Measurements from ENCODE around the gene HEATR1.

HEATR1 gene

DNA sequence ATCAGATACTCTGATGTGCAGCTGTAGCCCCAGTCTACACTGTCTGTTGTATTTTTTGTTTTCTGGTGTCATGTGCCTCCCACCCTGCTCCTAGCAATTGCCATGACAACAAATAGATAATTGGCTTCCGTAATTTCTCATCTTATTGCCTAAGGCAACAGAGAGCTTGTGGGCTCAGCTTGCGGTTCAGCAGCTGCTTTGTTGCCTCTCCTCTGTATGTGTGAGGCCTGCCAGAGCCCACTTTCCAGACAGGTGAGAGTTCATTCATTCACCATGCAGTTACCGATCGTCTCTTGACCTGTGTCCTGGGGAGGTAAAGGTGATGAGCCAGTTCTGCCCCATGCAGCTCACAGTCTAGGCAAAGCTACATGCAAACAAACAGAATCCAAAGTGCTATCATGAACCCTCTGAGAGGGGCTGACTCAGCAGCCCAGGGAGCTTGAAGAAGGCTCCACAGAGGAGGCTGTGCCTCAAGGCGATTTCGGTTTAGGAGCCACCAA lies 68.6 kb downstream of the HEATR1 start:
- no peaks in the 10 kb centered on the region for H3K27me3 ChIP-seq (ENCODE audit: insufficient read depth, low read length, poor library complexity)
- no peak overlapping the region for H3K18ac ChIP-seq (ENCODE audit: low read length)
- H3K4me2 ChIP-seq (ENCODE audit: low read length) = no peak overlapping the region
- WGBS (ENCODE audit: extremely low coverage, insufficient coverage, low lambda C conversion rate) = no CpG with 5 or more reads among the region's 6 CpGs
- H3K4ac ChIP-seq (ENCODE audit: low read depth, low read length) = no peak overlapping the region
- no peak overlapping the region for H3K23ac ChIP-seq (ENCODE audit: low read length)
- no peak overlapping the region for H3K9ac ChIP-seq (ENCODE audit: low read length)
- peak; percentile 27 for DNase-seq
- H3K79me2 ChIP-seq (ENCODE audit: control insufficient read depth, insufficient read depth, low read length) = no peaks in the 10 kb centered on the region
- no peak overlapping the region for H4K5ac ChIP-seq (ENCODE audit: low read length)
- no peak overlapping the region for H2BK15ac ChIP-seq (replicated peaks; ENCODE audit: low read depth)
- H3K56ac ChIP-seq (ENCODE audit: low read length) = no peak overlapping the region
- H4K8ac ChIP-seq (ENCODE audit: low read depth, low read length) = no peak overlapping the region
- no peaks in the 10 kb centered on the region for H3K4me1 ChIP-seq (ENCODE audit: control insufficient read depth, low read depth, low read length)
- H3K79me1 ChIP-seq (ENCODE audit: low read length) = no peaks in the 10 kb centered on the region
- no peak overlapping the region for H2BK120ac ChIP-seq (ENCODE audit: low read depth, low read length)
- no peak overlapping the region for H2BK5ac ChIP-seq (ENCODE audit: low read length)
- H3K4me3 ChIP-seq (ENCODE audit: low read length) = no peak overlapping the region
- no peak overlapping the region for H2AK5ac ChIP-seq (ENCODE audit: low read length)
- H3K36me3 ChIP-seq (ENCODE audit: control insufficient read depth, insufficient read depth, low read length) = no peaks in the 10 kb centered on the region
- H3K27ac ChIP-seq (ENCODE audit: low read depth, low read length) = no peak overlapping the region

DNA sequence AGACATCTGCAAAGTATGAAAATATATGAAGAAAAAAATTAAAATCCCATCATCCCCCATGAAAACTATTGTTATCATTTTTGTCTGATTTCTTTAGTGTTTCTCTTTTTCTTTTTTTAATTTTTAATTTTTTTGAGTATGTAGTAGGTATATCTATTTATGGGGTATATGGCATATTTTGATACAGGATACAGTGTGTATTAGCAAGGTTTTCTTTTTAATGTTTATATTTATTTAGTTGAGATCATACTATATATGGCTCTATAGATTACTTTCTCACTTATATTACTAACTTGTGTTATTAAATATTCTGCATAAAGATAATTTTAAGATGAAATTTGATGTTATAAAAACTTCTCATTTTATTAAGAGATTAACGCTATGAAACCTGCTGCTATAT lies 69.1 kb downstream of the HEATR1 start:
- no peaks in the 10 kb centered on the region for H3K79me2 ChIP-seq (ENCODE audit: control insufficient read depth, insufficient read depth, low read length)
- no CpG with 5 or more reads among the region's 1 CpG for WGBS (ENCODE audit: extremely low coverage, insufficient coverage, low lambda C conversion rate)
- no peak overlapping the region for H3K27ac ChIP-seq (ENCODE audit: low read depth, low read length)
- H3K18ac ChIP-seq (ENCODE audit: low read length) = no peak overlapping the region
- H3K9ac ChIP-seq (ENCODE audit: low read length) = no peak overlapping the region
- no peaks in the 10 kb centered on the region for H3K79me1 ChIP-seq (ENCODE audit: low read length)
- H3K56ac ChIP-seq (ENCODE audit: low read length) = no peak overlapping the region
- H3K36me3 ChIP-seq (ENCODE audit: control insufficient read depth, insufficient read depth, low read length) = no peaks in the 10 kb centered on the region
- no peak overlapping the region for H2AK5ac ChIP-seq (ENCODE audit: low read length)
- no peak overlapping the region for H2BK15ac ChIP-seq (replicated peaks; ENCODE audit: low read depth)
- H4K5ac ChIP-seq (ENCODE audit: low read length) = no peak overlapping the region
- H2BK5ac ChIP-seq (ENCODE audit: low read length) = no peak overlapping the region
- H3K27me3 ChIP-seq (ENCODE audit: insufficient read depth, low read length, poor library complexity) = no peaks in the 10 kb centered on the region
- H3K4ac ChIP-seq (ENCODE audit: low read depth, low read length) = no peak overlapping the region
- H3K23ac ChIP-seq (ENCODE audit: low read length) = no peak overlapping the region
- no peak overlapping the region for H3K4me2 ChIP-seq (ENCODE audit: low read length)
- H2BK120ac ChIP-seq (ENCODE audit: low read depth, low read length) = no peak overlapping the region
- H3K4me3 ChIP-seq (ENCODE audit: low read length) = no peak overlapping the region
- H3K4me1 ChIP-seq (ENCODE audit: control insufficient read depth, low read depth, low read length) = no peaks in the 10 kb centered on the region
- no peak overlapping the region for H4K8ac ChIP-seq (ENCODE audit: low read depth, low read length)
- no peak for DNase-seq

DNA sequence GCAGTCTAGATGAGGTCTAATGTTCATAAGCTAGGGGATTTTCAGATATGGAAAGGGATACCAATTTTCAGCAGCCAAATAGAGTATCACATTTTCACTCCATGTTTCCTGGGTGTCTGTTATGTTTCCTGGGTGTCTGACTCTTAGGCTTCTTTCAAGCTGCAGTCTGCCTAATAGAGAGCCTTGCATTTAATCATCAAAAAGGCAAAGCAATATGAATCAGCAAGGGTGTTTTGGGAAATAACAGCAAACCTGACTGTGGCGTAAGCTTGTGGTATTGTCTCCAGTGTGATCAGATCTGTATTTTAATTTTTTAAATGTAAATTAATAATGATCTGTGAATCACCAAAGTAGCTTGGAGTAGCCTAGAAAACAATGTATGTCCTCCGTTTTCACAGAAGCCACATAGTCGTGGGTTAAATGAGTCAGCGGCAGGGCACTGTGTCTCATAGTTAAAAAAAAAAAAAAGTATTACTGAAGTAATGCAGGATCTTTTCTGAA lies 70.1 kb downstream of the HEATR1 start:
- no peak overlapping the region for H3K23ac ChIP-seq (ENCODE audit: low read length)
- H2BK120ac ChIP-seq (ENCODE audit: low read depth, low read length) = no peak overlapping the region
- no peaks in the 10 kb centered on the region for H3K79me2 ChIP-seq (ENCODE audit: control insufficient read depth, insufficient read depth, low read length)
- no peak overlapping the region for H3K56ac ChIP-seq (ENCODE audit: low read length)
- H4K5ac ChIP-seq (ENCODE audit: low read length) = no peak overlapping the region
- H3K4me1 ChIP-seq (ENCODE audit: control insufficient read depth, low read depth, low read length) = no peaks in the 10 kb centered on the region
- H3K79me1 ChIP-seq (ENCODE audit: low read length) = no peaks in the 10 kb centered on the region
- no peaks in the 10 kb centered on the region for H3K36me3 ChIP-seq (ENCODE audit: control insufficient read depth, insufficient read depth, low read length)
- H3K27ac ChIP-seq (ENCODE audit: low read depth, low read length) = no peak overlapping the region
- no peak overlapping the region for H2BK15ac ChIP-seq (replicated peaks; ENCODE audit: low read depth)
- H3K18ac ChIP-seq (ENCODE audit: low read length) = no peak overlapping the region
- DNase-seq = no peak
- no peak overlapping the region for H2AK5ac ChIP-seq (ENCODE audit: low read length)
- no peaks in the 10 kb centered on the region for H3K27me3 ChIP-seq (ENCODE audit: insufficient read depth, low read length, poor library complexity)
- H2BK5ac ChIP-seq (ENCODE audit: low read length) = no peak overlapping the region
- no peak overlapping the region for H3K4ac ChIP-seq (ENCODE audit: low read depth, low read length)
- H3K4me3 ChIP-seq (ENCODE audit: low read length) = no peak overlapping the region
- H3K4me2 ChIP-seq (ENCODE audit: low read length) = no peak overlapping the region
- no CpG with 5 or more reads among the region's 4 CpGs for WGBS (ENCODE audit: extremely low coverage, insufficient coverage, low lambda C conversion rate)
- H4K8ac ChIP-seq (ENCODE audit: low read depth, low read length) = no peak overlapping the region
- H3K9ac ChIP-seq (ENCODE audit: low read length) = no peak overlapping the region

DNA sequence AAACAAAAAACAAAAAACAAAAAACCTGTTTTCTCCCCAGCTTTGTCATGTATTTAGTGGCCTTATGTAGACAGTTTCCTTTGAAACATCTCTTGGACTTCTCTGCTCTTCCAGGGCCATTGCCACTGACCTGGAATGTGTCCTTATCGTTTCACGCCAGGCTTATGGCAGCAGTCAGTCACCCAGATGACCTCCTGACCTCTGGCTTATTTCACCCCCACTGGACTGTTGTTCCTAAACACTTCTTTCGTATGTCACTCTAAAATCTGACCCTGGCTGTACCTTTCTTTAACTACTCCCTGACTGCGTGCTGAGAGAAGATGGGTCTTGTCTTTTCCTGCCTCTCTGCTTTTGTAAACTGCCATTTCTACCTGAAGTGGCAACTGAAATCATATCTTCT lies 71.5 kb downstream of the HEATR1 start:
- no peak overlapping the region for H3K4me2 ChIP-seq (ENCODE audit: low read length)
- no peak overlapping the region for H2BK5ac ChIP-seq (ENCODE audit: low read length)
- no CpG with 5 or more reads among the region's 4 CpGs for WGBS (ENCODE audit: extremely low coverage, insufficient coverage, low lambda C conversion rate)

DNA sequence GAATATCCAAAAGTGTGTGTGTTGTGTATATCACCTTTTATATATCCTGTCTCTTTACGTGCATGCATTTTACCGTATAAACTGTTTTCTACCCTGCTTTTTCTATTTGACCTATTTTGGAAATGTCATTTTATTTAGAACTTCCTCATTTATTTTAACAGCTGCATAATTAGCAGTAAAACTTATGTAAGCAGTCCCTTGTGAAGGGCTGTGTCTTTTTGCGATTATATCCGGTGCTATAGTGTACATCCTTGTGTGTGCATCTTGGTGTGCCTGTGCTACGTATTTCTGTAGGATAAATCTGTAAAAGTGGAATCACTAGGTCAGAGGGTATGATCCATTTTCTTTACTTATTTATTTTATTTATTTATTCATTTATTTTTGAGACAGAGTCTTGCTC lies 73.4 kb downstream of the HEATR1 start:
- no peak overlapping the region for H3K4me3 ChIP-seq (ENCODE audit: low read length)
- no peak overlapping the region for H3K56ac ChIP-seq (ENCODE audit: low read length)
- no peak overlapping the region for H3K18ac ChIP-seq (ENCODE audit: low read length)
- H4K5ac ChIP-seq (ENCODE audit: low read length) = no peak overlapping the region
- H2AK5ac ChIP-seq (ENCODE audit: low read length) = no peak overlapping the region
- DNase-seq = no peak
- no peak overlapping the region for H2BK120ac ChIP-seq (ENCODE audit: low read depth, low read length)
- H3K9ac ChIP-seq (ENCODE audit: low read length) = no peak overlapping the region
- H4K8ac ChIP-seq (ENCODE audit: low read depth, low read length) = no peak overlapping the region
- no CpG with 5 or more reads among the region's 5 CpGs for WGBS (ENCODE audit: extremely low coverage, insufficient coverage, low lambda C conversion rate)
- H2BK5ac ChIP-seq (ENCODE audit: low read length) = no peak overlapping the region
- no peaks in the 10 kb centered on the region for H3K79me2 ChIP-seq (ENCODE audit: control insufficient read depth, insufficient read depth, low read length)
- no peaks in the 10 kb centered on the region for H3K36me3 ChIP-seq (ENCODE audit: control insufficient read depth, insufficient read depth, low read length)
- H3K4me2 ChIP-seq (ENCODE audit: low read length) = no peak overlapping the region
- no peaks in the 10 kb centered on the region for H3K4me1 ChIP-seq (ENCODE audit: control insufficient read depth, low read depth, low read length)
- no peak overlapping the region for H3K23ac ChIP-seq (ENCODE audit: low read length)
- H3K79me1 ChIP-seq (ENCODE audit: low read length) = no peaks in the 10 kb centered on the region
- H2BK15ac ChIP-seq (replicated peaks; ENCODE audit: low read depth) = no peak overlapping the region
- no peak overlapping the region for H3K4ac ChIP-seq (ENCODE audit: low read depth, low read length)
- no peak overlapping the region for H3K27ac ChIP-seq (ENCODE audit: low read depth, low read length)
- no peaks in the 10 kb centered on the region for H3K27me3 ChIP-seq (ENCODE audit: insufficient read depth, low read length, poor library complexity)

More for the DNA sequence above, 71.5 kb downstream of the HEATR1 start:
- H3K36me3 ChIP-seq (ENCODE audit: control insufficient read depth, insufficient read depth, low read length) = no peaks in the 10 kb centered on the region
- H3K18ac ChIP-seq (ENCODE audit: low read length) = no peak overlapping the region
- H3K79me1 ChIP-seq (ENCODE audit: low read length) = no peaks in the 10 kb centered on the region
- H3K56ac ChIP-seq (ENCODE audit: low read length) = no peak overlapping the region
- no peak overlapping the region for H3K4ac ChIP-seq (ENCODE audit: low read depth, low read length)
- no peaks in the 10 kb centered on the region for H3K27me3 ChIP-seq (ENCODE audit: insufficient read depth, low read length, poor library complexity)
- H3K4me1 ChIP-seq (ENCODE audit: control insufficient read depth, low read depth, low read length) = no peaks in the 10 kb centered on the region
- H2BK120ac ChIP-seq (ENCODE audit: low read depth, low read length) = no peak overlapping the region
- no peak overlapping the region for H4K8ac ChIP-seq (ENCODE audit: low read depth, low read length)
- no peak overlapping the region for H2BK15ac ChIP-seq (replicated peaks; ENCODE audit: low read depth)
- H2AK5ac ChIP-seq (ENCODE audit: low read length) = no peak overlapping the region
- H3K27ac ChIP-seq (ENCODE audit: low read depth, low read length) = no peak overlapping the region
- no peak overlapping the region for H3K9ac ChIP-seq (ENCODE audit: low read length)
- H3K79me2 ChIP-seq (ENCODE audit: control insufficient read depth, insufficient read depth, low read length) = no peaks in the 10 kb centered on the region
- DNase-seq = no peak
- no peak overlapping the region for H3K23ac ChIP-seq (ENCODE audit: low read length)
- no peak overlapping the region for H4K5ac ChIP-seq (ENCODE audit: low read length)
- H3K4me3 ChIP-seq (ENCODE audit: low read length) = no peak overlapping the region

DNA sequence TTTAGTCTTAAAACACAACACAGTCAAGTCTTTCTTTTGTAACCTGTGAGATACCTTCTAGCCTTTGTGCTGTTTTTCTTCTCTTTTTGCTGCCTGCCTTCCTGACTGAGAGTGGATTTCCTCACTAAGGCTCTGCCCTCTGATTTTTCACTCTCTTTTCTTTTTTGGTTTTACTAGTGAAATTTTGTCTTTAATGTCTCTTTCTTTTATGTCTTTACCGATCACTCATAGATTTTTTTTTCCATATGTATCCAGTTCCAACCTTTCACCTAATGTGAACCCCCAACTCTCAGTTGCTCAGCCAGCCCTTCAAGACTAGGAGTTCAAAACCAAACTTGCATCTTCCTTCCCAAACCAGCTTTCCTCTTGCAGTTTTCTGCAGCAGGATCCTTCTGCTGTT lies 74.0 kb downstream of the HEATR1 start:
- Histone ChIP-seq H4K5ac (ENCODE audit: low read length) (no peak overlapping the region), H3K4me2 (ENCODE audit: low read length) (no peak overlapping the region), H3K27ac (ENCODE audit: low read depth, low read length) (no peak overlapping the region), H4K8ac (ENCODE audit: low read depth, low read length) (no peak overlapping the region), H3K23ac (ENCODE audit: low read length) (no peak overlapping the region), H3K4me1 (ENCODE audit: control insufficient read depth, low read depth, low read length) (no peaks in the 10 kb centered on the region), H2BK15ac (replicated peaks; ENCODE audit: low read depth) (no peak overlapping the region), H3K79me2 (ENCODE audit: control insufficient read depth, insufficient read depth, low read length) (no peaks in the 10 kb centered on the region), H2BK120ac (ENCODE audit: low read depth, low read length) (no peak overlapping the region), H3K56ac (ENCODE audit: low read length) (no peak overlapping the region), H2BK5ac (ENCODE audit: low read length) (no peak overlapping the region), H3K27me3 (ENCODE audit: insufficient read depth, low read length, poor library complexity) (no peaks in the 10 kb centered on the region), H3K4me3 (ENCODE audit: low read length) (no peak overlapping the region), H3K9ac (ENCODE audit: low read length) (no peak overlapping the region), H3K4ac (ENCODE audit: low read depth, low read length) (no peak overlapping the region), H3K18ac (ENCODE audit: low read length) (no peak overlapping the region), H3K79me1 (ENCODE audit: low read length) (no peaks in the 10 kb centered on the region), H2AK5ac (ENCODE audit: low read length) (no peak overlapping the region), H3K36me3 (ENCODE audit: control insufficient read depth, insufficient read depth, low read length) (no peaks in the 10 kb centered on the region)
- DNase-seq = no peak
- no CpG with 5 or more reads among the region's 1 CpG for WGBS (ENCODE audit: extremely low coverage, insufficient coverage, low lambda C conversion rate)

Data from mesendoderm (in vitro differentiated cells).